T47D (cell line): ENCODE measurements around the gene PGLYRP1.

ENCODE experiments used
- DNase-seq, 2 experiments: peaks; one replicate each; pipeline versions ENCODE4 v3.0.0 to v3.0.0-alpha.2; 2011 to 2012; ENCODE audit warnings: low read depth in 1 of 2, low spot score in 1 of 2
- JUND ChIP-seq: IDR thresholded peaks from 2 replicates; pipeline ENCODE4 v1.6.1; 2012; ENCODE audit warnings: low read depth
- in situ Hi-C: cut with HindIII; loops from 2 replicates; pipeline ENCODE4 v1.10.0; 2016; ENCODE audit warnings: low sequenced_read_pairs, low pct_unique_long_range_greater_than_20kb

PGLYRP1 gene

GRCh38 chr19:46043519-46043918 is 20.7 kb upstream of the PGLYRP1 start:
- in situ Hi-C loops = no loop called here
- DNase-seq = no peak
- TF ChIP-seq JUND = no peak

GRCh38 chr19:46042252-46042883 is 19.5 kb upstream of the PGLYRP1 start:
- no peak for TF ChIP-seq JUND
- no peak for DNase-seq
- in situ Hi-C loops = no loop called here

GRCh38 chr19:46040952-46041500 is 18.2 kb upstream of the PGLYRP1 start, which contains the start of gene IGFL4:
IGFL4 (minus strand) TSS chr19:46041002; CDS start chr19:46040962, 40 bp downstream.
- DNase-seq = no peak
- no peak for TF ChIP-seq JUND
- in situ Hi-C loops = no loop called here

- in situ Hi-C loops = no loop called here
- DNase-seq = no peak
- TF ChIP-seq JUND = no peak
These were observed 17.3 kb upstream of the PGLYRP1 start for GRCh38 chr19:46040125-46040524.

GRCh38 chr19:46036744-46037128 is 13.9 kb upstream of the PGLYRP1 start:
- in situ Hi-C loops = no loop called here
- TF ChIP-seq JUND = no peak
- DNase-seq = no peak

GRCh38 chr19:46035986-46036743 is 13.3 kb upstream of the PGLYRP1 start:
- DNase-seq = no peak
- in situ Hi-C loops = no loop called here
- no peak for TF ChIP-seq JUND

GRCh38 chr19:46035546-46035945 is 12.7 kb upstream of the PGLYRP1 start:
- DNase-seq = no peak
- in situ Hi-C loops = no loop called here
- no peak for TF ChIP-seq JUND

GRCh38 chr19:46033401-46033800 is 10.5 kb upstream of the PGLYRP1 start:
- TF ChIP-seq JUND = no peak
- in situ Hi-C loops = no loop called here
- no peak for DNase-seq

GRCh38 chr19:46032597-46033025 is 9.8 kb upstream of the PGLYRP1 start:
- DNase-seq = no peak

GRCh38 chr19:46031781-46032596 is 9.1 kb upstream of the PGLYRP1 start:
- no peak for DNase-seq
- TF ChIP-seq JUND = no peak
- in situ Hi-C loops = no loop called here

More at GRCh38 chr19:46032597-46033025, 9.8 kb upstream of the PGLYRP1 start:
- in situ Hi-C loops = no loop called here
- TF ChIP-seq JUND = no peak

GRCh38 chr19:46030812-46031550 is 8.1 kb upstream of the PGLYRP1 start:
- in situ Hi-C loops = no loop called here
- TF ChIP-seq JUND = no peak
- no peak for DNase-seq

GRCh38 chr19:46025835-46026234 is 3.0 kb upstream of the PGLYRP1 start:
- in situ Hi-C loops = no loop called here
- DNase-seq = no peak
- TF ChIP-seq JUND = no peak
